SH-SY5Y (cell line): ENCODE results near the gene CHFR.

ENCODE experiments used
- GATA2 ChIP-seq: IDR thresholded peaks from 2 replicates; pipeline ENCODE4 v1.6.1; 2011; ENCODE audit warnings: mild to moderate bottlenecking, low read depth, low read length
- GATA3 ChIP-seq: IDR thresholded peaks from 2 replicates; pipeline ENCODE4 v1.6.1; 2011; ENCODE audit warnings: low read depth, mild to moderate bottlenecking, low read length, moderate library complexity

- no peak for TF ChIP-seq GATA2
- no peak for TF ChIP-seq GATA3
Measured at GRCh38 chr12:132872975-132873421, 14.4 kb downstream of the CHFR start.
